Stimulated activated CD8-positive, alpha-beta memory T cell treated with anti-CD3 and anti-CD28 coated beads, Interleukin-7, amount 100 ng/mL, for 24 hours (primary cell): ENCODE results near the gene ACSF2.
"Not testable (repeated sequence)": the region's sequence is repeated elsewhere in the genome, so short reads cannot be mapped to it uniquely, and the experiment has no call there.

ENCODE experiments used
- DNase-seq: peaks from one replicate; pipeline ENCODE4 v3.0.0-alpha.2; 2020; ENCODE audit warnings: low read depth

The ACSF2 gene

GRCh38 chr17:50425682-50426471, at the start of gene ACSF2:
Gene ACSF2, plus strand, starts transcription at chr17:50426218. Its CDS starts 44 bp downstream, at chr17:50426262.
- DNase-seq = peak; percentile 44

- no peak for DNase-seq
Observed at GRCh38 chr17:50379351-50380132, 46.5 kb upstream of the ACSF2 start.

GRCh38 chr17:50380369-50381259, 45.4 kb upstream of the ACSF2 start:
- DNase-seq = no peak

- no peak for DNase-seq
Observed at GRCh38 chr17:50381260-50381815, 44.7 kb upstream of the ACSF2 start.

- no peak for DNase-seq
Observed at GRCh38 chr17:50381920-50382319, 44.1 kb upstream of the ACSF2 start.

- DNase-seq = no peak
Observed at GRCh38 chr17:50382931-50383330, 43.1 kb upstream of the ACSF2 start.

GRCh38 chr17:50386510-50386909, 39.5 kb upstream of the ACSF2 start:
- DNase-seq = no peak

- no peak for DNase-seq
Observed at GRCh38 chr17:50388728-50389127, 37.3 kb upstream of the ACSF2 start.

GRCh38 chr17:50389534-50389933, 36.5 kb upstream of the ACSF2 start:
- no peak for DNase-seq

- DNase-seq = no peak
Observed at GRCh38 chr17:50392621-50393020, 33.4 kb upstream of the ACSF2 start.

GRCh38 chr17:50393700-50394099, 32.3 kb upstream of the ACSF2 start:
- DNase-seq = no peak

- no peak for DNase-seq
Observed at GRCh38 chr17:50394711-50395110, 31.3 kb upstream of the ACSF2 start.

GRCh38 chr17:50396261-50397110, 29.5 kb upstream of the ACSF2 start:
- no peak for DNase-seq

GRCh38 chr17:50397111-50397918, 28.7 kb upstream of the ACSF2 start, which contains the start of gene LRRC59:
Gene LRRC59, minus strand, starts transcription at chr17:50397523. Its CDS starts 206 bp downstream, at chr17:50397317.
- peak; percentile 89 for DNase-seq

GRCh38 chr17:50397919-50398285, 28.1 kb upstream of the ACSF2 start:
- DNase-seq = no peak

- not testable (repeated sequence) for DNase-seq
Observed at GRCh38 chr17:50398672-50399071, 27.3 kb upstream of the ACSF2 start.

- DNase-seq = not testable (repeated sequence)
Observed at GRCh38 chr17:50399591-50399990, 26.4 kb upstream of the ACSF2 start.

GRCh38 chr17:50405351-50405750, 20.7 kb upstream of the ACSF2 start:
- DNase-seq = not testable (repeated sequence)

- no peak for DNase-seq
Observed at GRCh38 chr17:50406578-50406977, 19.4 kb upstream of the ACSF2 start.

- no peak for DNase-seq
Observed at GRCh38 chr17:50407921-50408320, 18.1 kb upstream of the ACSF2 start.
